Stimulated activated CD4-positive, alpha-beta T cell treated with anti-CD3 and anti-CD28 coated beads, Interleukin-2, amount 100 ng/mL, for 48 hours (primary cell): ENCODE data around the gene INMT.

Source experiments
- DNase-seq, 2 donors: peaks; one replicate each; pipeline ENCODE4 v3.0.0-alpha.2; 2020

Gene INMT

DNA sequence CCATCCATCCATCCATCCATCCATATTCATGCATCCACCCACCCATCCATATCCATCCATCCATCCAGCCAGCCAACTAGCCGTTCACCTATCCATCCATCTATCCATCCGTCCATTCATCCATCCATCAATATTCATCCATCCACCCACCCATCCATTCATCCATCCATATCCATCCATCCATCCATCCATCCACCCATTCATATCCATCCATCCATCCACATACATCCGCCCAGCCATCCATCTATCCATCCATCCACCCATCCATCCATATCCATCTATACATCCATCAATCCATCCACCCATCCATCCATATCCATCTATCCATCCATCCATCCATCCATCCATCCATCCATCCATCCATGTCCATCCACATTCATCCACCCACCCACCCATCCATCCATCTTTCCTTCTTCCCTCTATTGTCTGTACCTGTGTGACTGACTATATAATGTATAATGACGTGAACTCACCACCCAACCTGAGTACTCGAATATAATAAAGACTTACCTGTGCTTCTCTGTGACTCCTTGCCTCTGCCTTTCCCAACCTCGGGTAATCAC lies 2.5 kb downstream of the INMT start:
- no peak for DNase-seq

DNA sequence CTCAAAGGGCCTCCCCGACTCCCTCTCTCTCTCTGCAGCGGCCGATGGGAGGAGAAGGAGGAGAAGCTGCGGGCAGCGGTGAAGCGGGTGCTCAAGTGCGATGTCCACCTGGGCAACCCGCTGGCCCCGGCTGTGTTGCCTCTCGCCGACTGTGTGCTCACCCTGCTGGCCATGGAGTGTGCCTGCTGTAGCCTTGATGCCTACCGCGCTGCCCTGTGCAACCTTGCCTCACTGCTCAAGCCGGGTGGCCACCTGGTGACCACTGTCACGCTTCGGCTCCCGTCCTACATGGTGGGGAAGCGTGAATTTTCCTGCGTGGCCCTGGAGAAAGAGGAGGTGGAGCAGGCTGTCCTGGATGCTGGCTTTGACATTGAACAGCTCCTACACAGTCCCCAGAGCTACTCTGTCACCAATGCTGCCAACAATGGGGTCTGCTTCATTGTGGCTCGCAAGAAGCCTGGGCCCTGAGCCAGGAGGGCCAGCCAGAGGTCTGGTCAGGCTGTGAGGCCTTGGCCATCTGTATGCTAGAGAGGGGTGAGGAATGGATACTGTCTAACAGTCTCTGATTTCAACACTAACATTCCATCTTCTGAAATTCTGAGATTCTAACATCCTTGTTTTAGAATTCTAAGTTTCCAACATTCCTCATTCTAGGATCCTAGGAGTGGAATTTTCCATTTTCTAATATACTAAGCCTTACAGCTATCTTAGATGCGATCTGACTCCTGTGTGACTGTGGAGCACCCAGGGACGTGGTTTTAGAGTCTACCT lies 3.6 kb downstream of the INMT start:
- DNase-seq = no peak

DNA sequence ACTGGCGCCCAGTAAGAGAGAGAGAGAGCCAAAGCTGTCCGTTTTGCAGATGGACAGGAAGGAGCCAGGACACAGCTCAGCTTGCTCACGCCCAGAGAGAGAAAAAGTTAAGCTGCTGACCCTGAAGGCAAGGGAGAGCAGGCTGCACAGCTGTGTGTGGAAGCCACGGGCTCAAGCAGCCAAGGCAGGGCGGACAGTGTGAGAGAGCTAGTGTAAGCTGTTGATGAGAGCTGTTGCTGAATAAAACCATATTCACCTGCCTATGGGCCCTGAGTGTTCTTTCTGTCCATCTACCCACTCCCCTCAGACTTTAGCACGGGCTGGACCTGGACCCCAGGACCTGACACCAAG lies 5.4 kb downstream of the INMT start:
- no peak for DNase-seq

DNA sequence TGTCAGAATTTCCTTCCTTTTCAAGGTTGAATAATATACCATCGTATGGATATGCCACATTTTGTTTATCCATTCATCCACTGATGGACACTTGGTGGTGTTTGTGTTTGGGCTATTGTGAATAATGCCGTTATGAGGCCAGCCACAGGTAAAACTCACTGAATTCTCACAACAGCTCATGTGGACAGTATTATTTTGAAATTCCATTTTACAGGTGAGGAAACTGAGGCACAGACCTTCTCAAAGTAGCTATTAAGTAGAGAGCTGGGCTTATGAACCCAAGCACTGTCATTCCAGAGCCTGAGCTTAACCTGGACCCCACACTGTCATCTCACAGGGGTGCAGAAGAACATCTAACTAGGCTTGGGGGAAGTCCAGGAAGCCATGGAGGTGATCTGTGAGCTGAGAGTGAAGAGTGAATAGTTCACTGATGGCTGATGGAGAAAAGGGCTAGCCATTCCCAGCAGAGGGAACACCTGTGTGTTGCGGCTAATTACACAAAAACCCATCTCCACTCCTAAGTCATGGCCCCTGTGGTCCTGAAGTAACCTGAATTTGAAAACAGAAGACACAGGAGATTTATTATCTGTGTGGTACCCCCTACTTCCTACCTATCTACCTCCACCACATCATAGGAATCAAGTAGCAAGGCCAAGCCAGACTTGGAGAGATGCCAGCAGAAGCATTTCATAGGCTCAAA lies 8.7 kb downstream of the INMT start:
- DNase-seq = no peak

GRCh38 chr7:30761214-30762156 lies 9.6 kb downstream of the INMT start:
- DNase-seq = no peak

DNA sequence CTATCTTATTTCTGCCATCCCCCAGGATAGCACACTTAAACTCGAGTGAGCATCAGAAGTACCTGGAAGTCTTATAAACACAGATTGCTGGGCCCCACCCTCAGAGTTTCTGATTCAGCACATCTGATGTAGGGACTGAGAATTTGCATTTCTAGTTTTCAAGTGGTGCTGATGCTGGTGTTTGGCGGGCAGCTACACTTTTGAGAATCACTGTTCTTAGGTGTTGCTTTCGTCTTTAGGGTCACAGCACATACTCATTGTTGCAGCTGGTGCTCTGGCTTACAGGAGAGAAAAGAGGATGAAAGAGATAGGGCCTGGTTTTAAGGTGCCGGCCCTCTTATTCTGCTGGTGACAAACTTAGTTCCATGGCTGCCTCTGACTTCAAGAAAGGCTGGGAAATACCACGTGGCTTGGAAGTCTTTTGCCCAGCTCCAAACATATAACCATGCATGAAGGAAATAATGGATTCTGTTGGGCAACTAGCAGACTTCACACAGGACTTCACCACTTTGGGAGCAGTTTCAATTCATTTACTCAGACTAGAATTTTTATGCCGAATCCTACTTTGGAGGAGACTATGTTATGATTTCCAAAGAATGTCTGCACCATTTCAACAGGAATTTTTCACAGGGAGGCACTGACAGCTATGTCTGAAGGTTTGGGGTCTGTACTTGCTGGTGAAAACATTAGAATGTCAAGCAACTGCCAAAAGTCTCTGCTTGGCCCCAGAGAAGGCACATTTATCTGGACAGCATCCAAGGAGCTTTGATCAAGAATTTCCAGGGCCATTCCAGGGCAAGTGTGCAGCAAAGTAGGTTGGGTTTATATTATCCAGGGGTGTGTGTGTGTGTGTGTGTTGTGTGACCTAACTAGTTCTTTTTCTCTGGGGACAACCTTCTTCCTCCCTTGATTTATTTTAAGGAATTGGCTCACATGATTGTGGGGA lies 12.4 kb downstream of the INMT start:
- no peak for DNase-seq

GRCh38 chr7:30765408-30765807 lies 13.5 kb downstream of the INMT start:
- DNase-seq = no peak

GRCh38 chr7:30770845-30771173 lies 18.9 kb downstream of the INMT start:
- no peak for DNase-seq

DNA sequence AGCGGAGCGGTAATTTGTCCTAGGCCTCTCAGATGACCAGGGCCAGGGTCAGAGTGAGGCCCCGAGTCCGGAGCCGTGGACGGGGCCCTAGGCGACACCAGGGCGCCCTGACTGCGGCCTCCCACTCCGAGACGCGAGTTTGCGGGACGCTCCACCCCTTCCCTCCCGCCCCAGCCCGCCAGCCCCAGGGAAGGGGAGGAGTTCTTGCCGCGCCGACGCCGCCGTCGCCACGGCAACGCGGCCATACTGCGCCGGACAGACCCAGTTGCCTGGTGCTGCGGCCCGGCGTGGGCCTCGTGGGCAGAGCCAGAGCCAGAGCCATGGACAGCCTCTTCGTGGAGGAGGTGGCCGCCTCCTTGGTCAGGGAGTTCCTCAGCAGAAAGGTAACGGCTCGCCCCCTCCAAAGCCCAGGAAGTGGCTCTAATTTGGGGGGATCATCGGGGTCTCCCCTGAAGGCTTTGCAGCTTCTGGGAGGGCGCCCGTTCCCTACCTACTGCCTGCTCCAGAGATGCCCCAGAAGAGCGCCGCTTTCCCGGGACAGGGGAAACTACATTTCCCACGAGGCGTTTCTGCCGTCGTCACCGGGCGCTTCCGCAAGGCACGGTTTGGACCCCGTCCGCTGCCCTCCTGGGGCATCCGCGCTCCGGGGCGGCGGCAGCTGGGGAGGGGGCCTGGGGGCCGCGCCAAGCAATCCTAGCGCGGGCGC lies 19.4 kb downstream of the INMT start, which contains the start of gene MINDY4:
Gene MINDY4 (plus strand): TSS at position 244 of the 706 bp plus-strand sequence. CDS start 77 bp downstream, at position 321.
- DNase-seq = peak; percentile 66

DNA sequence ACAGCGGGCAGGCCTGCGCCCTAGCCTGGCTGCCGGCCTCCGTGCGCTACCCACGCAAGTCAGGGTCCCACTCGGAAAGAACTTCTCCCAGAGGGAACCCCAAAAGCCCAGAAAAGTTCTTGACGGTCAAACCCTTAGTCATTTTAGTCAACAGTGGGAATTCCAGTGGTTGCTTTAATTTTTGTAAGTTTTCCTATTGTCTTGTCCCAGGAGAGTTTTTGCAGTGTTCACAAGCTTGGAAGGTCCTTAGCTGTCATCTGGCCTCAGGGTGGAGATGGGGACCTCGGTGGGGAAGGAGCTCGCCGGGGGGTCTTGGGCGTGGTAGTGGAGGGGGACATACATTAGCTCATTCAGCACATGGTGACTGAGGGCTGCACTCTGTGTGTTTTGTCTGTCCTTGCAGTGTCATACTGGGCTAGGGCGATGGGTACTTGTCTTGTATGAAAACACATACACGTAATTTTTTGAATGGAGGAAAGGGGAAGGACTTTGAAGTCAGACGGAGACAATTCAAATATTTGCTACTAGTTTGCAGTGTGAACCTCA lies 20.0 kb downstream of the INMT start:
- DNase-seq = no peak

GRCh38 chr7:30772984-30773383 lies 21.0 kb downstream of the INMT start:
- no peak for DNase-seq

DNA sequence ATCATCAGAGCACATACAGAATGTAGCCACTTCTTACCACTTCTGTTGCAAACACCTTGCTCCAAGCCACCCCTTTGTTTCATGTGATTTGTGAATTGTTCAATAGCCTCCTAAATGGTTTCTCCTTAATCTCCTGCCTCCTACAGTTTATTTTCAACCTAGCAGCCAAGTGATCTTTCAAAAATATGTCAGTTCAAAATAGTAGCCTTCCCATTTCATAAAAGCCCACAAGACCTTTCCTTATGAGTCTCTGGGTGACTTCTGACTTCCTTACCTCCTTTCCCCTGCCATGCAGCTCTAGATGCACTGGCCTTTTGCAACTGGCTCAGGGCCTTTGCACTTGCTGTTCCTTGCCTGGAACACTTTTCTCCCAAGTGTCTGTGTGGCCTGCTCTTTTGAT lies 24.1 kb downstream of the INMT start:
- DNase-seq = no peak

DNA sequence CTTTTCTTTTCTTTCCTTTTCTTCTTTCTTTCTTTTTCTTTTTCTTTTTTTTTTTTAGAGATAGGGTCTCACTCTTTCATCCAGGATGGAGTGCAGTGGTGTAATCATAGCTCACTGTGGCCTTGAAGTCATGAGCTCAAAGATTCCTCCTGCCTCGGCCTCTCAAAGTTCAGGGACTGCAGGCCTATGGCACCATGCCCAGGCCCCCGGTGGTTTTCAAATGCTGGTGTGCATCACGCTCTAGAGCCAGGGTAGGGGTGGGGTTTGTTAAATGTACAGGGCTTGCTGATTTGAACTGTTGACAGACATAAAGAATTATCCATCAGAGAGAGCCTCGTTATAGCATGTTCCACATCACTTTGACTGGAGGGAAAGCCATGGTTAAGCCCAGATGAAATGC lies 25.0 kb downstream of the INMT start:
- no peak for DNase-seq

GRCh38 chr7:30778255-30779025 lies 26.5 kb downstream of the INMT start:
- DNase-seq = no peak

DNA sequence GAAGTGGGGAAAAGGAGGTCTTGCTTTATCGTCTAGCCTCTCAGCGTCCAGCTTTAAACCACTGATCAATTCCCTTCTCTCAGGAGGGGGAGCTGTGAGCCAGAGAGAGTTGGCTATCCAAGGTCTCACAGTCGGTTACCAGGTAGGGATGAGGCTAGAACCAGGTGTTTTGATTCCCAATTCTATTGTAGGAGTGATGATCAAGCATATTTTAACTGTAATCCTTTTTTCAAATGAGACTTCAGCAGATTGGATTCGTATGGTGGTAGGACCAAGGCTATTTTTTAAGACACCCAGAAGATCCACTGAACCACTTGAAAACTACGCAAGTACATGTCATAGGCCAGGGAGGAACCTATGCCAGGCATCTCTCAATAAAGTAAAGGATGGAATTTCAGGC lies 27.6 kb downstream of the INMT start:
- no peak for DNase-seq

GRCh38 chr7:30780941-30781340 lies 29.0 kb downstream of the INMT start:
- no peak for DNase-seq

DNA sequence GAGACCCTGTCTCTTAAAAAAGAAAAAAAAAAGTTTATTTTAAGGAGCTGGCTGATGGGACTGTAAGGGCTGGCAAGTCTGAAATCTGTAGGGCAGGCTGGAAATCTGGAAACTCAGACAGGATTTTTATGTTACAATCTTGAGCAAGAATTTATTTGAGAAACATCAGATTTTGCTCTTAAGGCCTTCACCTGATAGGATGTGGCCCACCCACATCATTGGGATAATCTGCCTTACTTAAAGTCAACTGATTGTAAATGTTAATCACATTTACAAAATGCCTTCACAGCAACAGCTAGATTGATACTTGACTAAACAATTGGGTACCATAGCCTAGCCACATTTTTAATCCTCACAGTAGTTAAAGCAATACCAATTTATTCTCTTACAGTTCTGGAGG lies 30.8 kb downstream of the INMT start:
- DNase-seq = no peak

DNA sequence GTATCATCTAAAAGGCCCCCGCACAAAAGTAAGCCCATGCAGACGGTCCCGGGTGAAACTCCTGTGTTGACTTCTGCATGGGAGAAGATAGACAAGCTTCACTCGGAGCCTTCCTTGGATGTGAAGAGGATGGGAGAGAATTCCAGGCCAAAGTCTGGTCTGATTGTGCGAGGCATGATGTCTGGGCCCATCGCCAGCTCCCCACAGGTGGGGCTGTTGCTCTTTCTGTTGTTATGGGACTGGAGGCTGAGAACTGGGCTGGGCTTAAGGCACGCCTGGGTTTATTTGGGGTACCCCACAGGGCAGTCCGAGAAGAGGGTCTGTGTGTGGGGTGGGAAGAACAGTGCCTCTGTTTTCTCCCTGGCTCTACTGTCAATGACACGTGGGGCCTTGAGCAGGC lies 33.9 kb downstream of the INMT start:
- DNase-seq = no peak

DNA sequence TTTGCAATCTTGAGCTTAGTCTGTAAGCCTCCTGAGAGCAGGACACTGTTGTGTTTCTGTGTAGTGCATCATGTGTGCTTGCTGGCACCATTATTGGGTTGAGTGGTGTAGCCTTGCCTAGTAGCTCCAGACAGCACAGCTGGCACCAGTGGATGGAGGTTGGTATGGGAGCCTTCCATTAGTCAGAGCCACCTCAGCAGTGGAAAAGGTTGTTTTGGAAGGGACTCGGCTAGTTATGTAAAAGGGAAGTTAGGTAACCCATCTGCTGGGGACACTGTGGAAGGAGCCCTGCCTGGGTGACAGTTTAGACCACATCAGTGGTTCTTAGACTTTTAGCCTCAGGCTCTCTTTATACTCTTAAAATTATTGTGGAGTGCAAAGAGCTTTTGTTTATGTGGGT lies 35.6 kb downstream of the INMT start:
- DNase-seq = no peak

GRCh38 chr7:30788640-30789333 lies 36.9 kb downstream of the INMT start:
- DNase-seq = no peak
